Hepatocyte (in vitro differentiated cells): Measurements from ENCODE around the gene GUCY1A2. TPM values are rescaled to one million over a fixed set of nuclear protein-coding genes. Genes with fewer than 3 reads are reported as not detected.
A peak's percentile ranks its signal among the peaks of the same experiment; 100 is the strongest.

ENCODE experiments used
- DNase-seq: peaks from one replicate; pipeline ENCODE4 v3.0.0-alpha.2; 2016; ENCODE audit warnings: low spot score
- H2AFZ ChIP-seq: fragments of 200-600 bp; sonication (generic); 2 replicates; pipeline ENCODE4 v1.6.0; 2016; ENCODE audit warnings: antibody characterized with exemption, mild to moderate bottlenecking
- H3K27ac ChIP-seq: fragments of 200-600 bp; sonication (generic); 2 replicates; pipeline ENCODE4 v1.5.1; 2016; ENCODE audit warnings: mild to moderate bottlenecking
- H3K27me3 ChIP-seq: fragments of 200-600 bp; sonication (generic); 2 replicates; pipeline ENCODE4 v1.6.1; 2016
- H3K36me3 ChIP-seq: fragments of 200-600 bp; sonication (generic); replicated peaks from 2 replicates; pipeline ENCODE4 v1.5.1; 2016; ENCODE audit warnings: low read depth; ENCODE audit not compliant: insufficient read depth
- H3K4me1 ChIP-seq: fragments of 200-600 bp; sonication (generic); 2 replicates; pipeline ENCODE4 v1.5.1; 2016; ENCODE audit warnings: mild to moderate bottlenecking, moderate library complexity; ENCODE audit not compliant: insufficient read depth
- H3K4me2 ChIP-seq: fragments of 200-600 bp; sonication (generic); 2 replicates; pipeline ENCODE4 v1.6.0; 2016
- H3K4me3 ChIP-seq: fragments of 200-600 bp; sonication (generic); 2 replicates; pipeline ENCODE4 v1.5.1; 2016; ENCODE audit warnings: mild to moderate bottlenecking
- H3K79me2 ChIP-seq: fragments of 200-600 bp; sonication (generic); 2 replicates; pipeline ENCODE4 v1.6.0; 2017; ENCODE audit warnings: mild to moderate bottlenecking
- H3K9me2 ChIP-seq: fragments of 200-600 bp; sonication (generic); replicated peaks from 2 replicates; pipeline ENCODE4 v1.6.0; 2017; ENCODE audit warnings: mild to moderate bottlenecking; ENCODE audit not compliant: insufficient read depth
- H3K9me3 ChIP-seq: fragments of 200-600 bp; sonication (generic); 2 replicates; pipeline ENCODE4 v1.5.1; 2016; ENCODE audit warnings: low read depth, mild to moderate bottlenecking
- H4K20me1 ChIP-seq: fragments of 200-600 bp; sonication (generic); 2 replicates; pipeline ENCODE4 v1.6.0; 2016; ENCODE audit warnings: mild to moderate bottlenecking; ENCODE audit not compliant: insufficient read depth, poor library complexity, severe bottlenecking
- CTCF ChIP-seq: fragments of 200-600 bp; sonication (generic); IDR thresholded peaks from 2 replicates; pipeline ENCODE4 v1.5.1; 2016; ENCODE audit warnings: antibody characterized with exemption, mild to moderate bottlenecking; ENCODE audit not compliant: poor library complexity
- EZH2 ChIP-seq: fragments of 200-600 bp; sonication (generic); IDR thresholded peaks from 2 replicates; pipeline ENCODE4 v1.6.1; 2016; ENCODE audit warnings: antibody characterized with exemption, mild to moderate bottlenecking, borderline replicate concordance
- EZH2phosphoT487 ChIP-seq: fragments of 200-600 bp; sonication (generic); IDR thresholded peaks from one replicate; pipeline ENCODE4 v1.6.1; 2018; ENCODE audit warnings: antibody characterized with exemption, mild to moderate bottlenecking, low read depth, moderate library complexity; ENCODE audit not compliant: unreplicated experiment, severe bottlenecking
- WGBS: methylation state at CpG from one replicate; pipeline ENCODE4 v1.1.6; 2016; ENCODE audit warnings: low lambda C conversion rate; ENCODE audit errors: missing lambda C conversion rate; 5-methylcytosine and 5-hydroxymethylcytosine counted together
- polyA plus RNA-seq: library from polyadenylated mRNA; unstranded; fragments of >200 nt; fragmentation: Nextera tagmentation; extraction: Ambion mirVana; gene quantifications from 2 replicates; pipeline ENCODE4 v1.2.1, GENCODE V29; 2016
- total RNA-seq: library from RNA; depleted of rRNA; stranded (reverse); fragments of >200 nt; gene quantifications from 2 replicates; pipeline ENCODE4 v1.2.3, GENCODE V29; 2014

Gene GUCY1A2
- total and polyA plus RNA-seq, 2 experiments from 2014 or later, result 3.3 to 9.1 TPM

- H4K20me1 ChIP-seq, result no peaks in the 10 kb centered on the region
- H3K27me3 ChIP-seq, result peaks cover 7% of the 10 kb centered on the region
- WGBS, result 47% methylated on average over 2 of the region's 2 CpGs
- H3K36me3 ChIP-seq, result no peaks in the 10 kb centered on the region
- TF ChIP-seq EZH2, result no peak
- TF ChIP-seq CTCF, result no peak
- no peak for TF ChIP-seq EZH2phosphoT487
- no peaks in the 10 kb centered on the region for H3K9me3 ChIP-seq
- H3K27ac ChIP-seq, result no peak overlapping the region
- no peak overlapping the region for H3K4me3 ChIP-seq
- H3K4me2 ChIP-seq, result no peak overlapping the region
- no peaks in the 10 kb centered on the region for H3K9me2 ChIP-seq
- H2AFZ ChIP-seq, result no peak overlapping the region
- DNase-seq, result no peak
- H3K79me2 ChIP-seq, result peaks cover 4% of the 10 kb centered on the region
- peaks cover 4% of the 10 kb centered on the region for H3K4me1 ChIP-seq
Observed at GRCh38 chr11:107020594-107020993, 2.3 kb upstream of the GUCY1A2 start.

GRCh38 chr11:107018902-107019493, 722 bp upstream of the GUCY1A2 start:
- no peaks in the 10 kb centered on the region for H4K20me1 ChIP-seq
- H3K27ac ChIP-seq, result no peak overlapping the region
- H3K27me3 ChIP-seq, result peaks cover 7% of the 10 kb centered on the region
- H3K9me2 ChIP-seq, result no peaks in the 10 kb centered on the region
- no peak for TF ChIP-seq EZH2
- no peak for TF ChIP-seq CTCF
- TF ChIP-seq EZH2phosphoT487, result no peak
- WGBS, result 1% methylated on average over 36 of the region's 36 CpGs
- H3K4me3 ChIP-seq, result peak overlapping the region; percentile 57
- peak overlapping the region; percentile 37 for H2AFZ ChIP-seq
- H3K4me2 ChIP-seq, result peak overlapping the region; percentile 100
- H3K4me1 ChIP-seq, result peaks cover 4% of the 10 kb centered on the region
- no peaks in the 10 kb centered on the region for H3K9me3 ChIP-seq
- H3K36me3 ChIP-seq, result no peaks in the 10 kb centered on the region
- peak; percentile 92 for DNase-seq
- H3K79me2 ChIP-seq, result peaks cover 5% of the 10 kb centered on the region

DNA sequence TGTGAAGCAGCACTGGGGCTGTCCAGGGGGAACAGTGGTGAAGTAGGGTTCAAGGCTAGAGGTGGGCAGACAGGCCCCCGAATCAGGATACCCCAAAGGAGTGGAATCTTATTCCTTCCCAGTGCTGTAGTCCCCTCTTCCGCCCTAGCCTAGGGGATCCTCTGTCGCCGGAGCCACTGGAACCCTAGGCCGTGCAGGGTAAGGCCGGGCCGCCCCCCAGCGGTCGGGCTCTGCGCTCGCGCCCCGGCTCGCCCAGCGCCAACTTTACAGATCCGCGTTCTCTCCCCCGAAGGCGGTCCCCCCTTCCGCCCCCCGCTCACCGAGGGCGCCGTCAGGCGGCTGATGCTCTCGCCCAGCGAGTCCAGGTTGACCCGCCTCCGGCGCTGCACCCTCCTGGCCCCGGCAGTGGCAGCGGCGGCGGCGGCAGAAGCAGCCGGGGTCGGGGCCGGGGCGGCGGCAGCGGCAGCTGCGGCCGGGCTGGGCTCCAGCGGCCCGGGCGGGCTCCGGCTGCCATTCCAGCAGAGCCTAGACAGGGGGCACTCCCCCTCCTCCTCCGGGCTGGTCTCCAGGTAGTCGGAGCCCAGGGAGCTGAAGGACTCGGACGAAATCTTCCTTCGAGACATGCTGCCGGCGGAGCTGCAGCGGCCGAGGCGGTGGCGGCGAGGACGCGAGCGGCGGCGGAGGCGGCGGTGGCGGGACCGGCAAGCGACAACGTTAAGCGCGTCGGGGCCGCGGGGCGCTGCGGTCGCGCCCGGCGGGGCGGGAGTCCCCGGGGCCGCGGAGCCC, 650 bp downstream of the GUCY1A2 start:
- Histone ChIP-seq H4K20me1 (no peaks in the 10 kb centered on the region), H3K4me2 (peak overlapping the region; percentile 100), H3K27me3 (peaks cover 7% of the 10 kb centered on the region), H2AFZ (peak overlapping the region; percentile 55), H3K36me3 (no peaks in the 10 kb centered on the region), H3K79me2 (peaks cover 5% of the 10 kb centered on the region), H3K27ac (peak overlapping the region; percentile 32), H3K9me2 (no peaks in the 10 kb centered on the region), H3K9me3 (no peaks in the 10 kb centered on the region), H3K4me3 (peak overlapping the region; percentile 46), H3K4me1 (peaks cover 4% of the 10 kb centered on the region)
- peak; percentile 84 for DNase-seq
- TF ChIP-seq EZH2 (no peak), CTCF (peak; percentile 69), EZH2phosphoT487 (no peak)
- WGBS, result under 1% methylated on average over 33 of the region's 85 CpGs
